HG03521 (cell line): ENCODE data around the gene SPRYD3.
A peak's percentile ranks its signal among the peaks of the same experiment; 100 is the strongest.

Experiments used
- ATAC-seq: cut with Tn5 transposase; IDR thresholded peaks from one replicate; pipeline ENCODE4 v1.9.1; 2021; ENCODE audit warnings: mild to moderate bottlenecking, moderate library complexity; ENCODE audit not compliant: unreplicated experiment

Gene SPRYD3

GRCh38 chr12:53053218-53054111 is 25.7 kb downstream of the SPRYD3 start:
- peak; percentile 5 for ATAC-seq

GRCh38 chr12:53052419-53053217 is 26.6 kb downstream of the SPRYD3 start:
- no peak for ATAC-seq

GRCh38 chr12:53051881-53052412 is 27.2 kb downstream of the SPRYD3 start:
- no peak for ATAC-seq

GRCh38 chr12:53051058-53051880 is 27.9 kb downstream of the SPRYD3 start:
- ATAC-seq = no peak

- no peak for ATAC-seq
Measured at GRCh38 chr12:53050426-53051057, 28.6 kb downstream of the SPRYD3 start.

- no peak for ATAC-seq
Measured at GRCh38 chr12:53049571-53050318, 29.4 kb downstream of the SPRYD3 start, which contains the start of gene TNS2. Gene TNS2, plus strand, starts transcription at chr12:53050065. Its CDS starts 121 bp downstream, at chr12:53050186.

- no peak for ATAC-seq
Measured at GRCh38 chr12:53048780-53049401, 30.3 kb downstream of the SPRYD3 start.

GRCh38 chr12:53048033-53048779 is 31.0 kb downstream of the SPRYD3 start:
- ATAC-seq = no peak

GRCh38 chr12:53047221-53048032 is 31.8 kb downstream of the SPRYD3 start:
- peak; percentile 68 for ATAC-seq

- peak; percentile 14 for ATAC-seq
Measured at GRCh38 chr12:53046655-53047220, 32.5 kb downstream of the SPRYD3 start.

GRCh38 chr12:53045696-53046045 is 33.5 kb downstream of the SPRYD3 start:
- no peak for ATAC-seq

- no peak for ATAC-seq
Measured at GRCh38 chr12:53044896-53045695, 34.1 kb downstream of the SPRYD3 start.

- ATAC-seq = no peak
Measured at GRCh38 chr12:53044052-53044581, 35.1 kb downstream of the SPRYD3 start.

- ATAC-seq = no peak
Measured at GRCh38 chr12:53042607-53043454, 36.4 kb downstream of the SPRYD3 start.

GRCh38 chr12:53039851-53040250 is 39.3 kb downstream of the SPRYD3 start:
- no peak for ATAC-seq
